Measurements from ENCODE around the gene ANKRD26. TPM values are rescaled to one million over a fixed set of nuclear protein-coding genes. Genes with fewer than 3 reads are reported as not detected.

Gene ANKRD26
- total and polyA plus RNA-seq, 4 donors = 12.6 to 27.1 (median 15.4) TPM

DNA sequence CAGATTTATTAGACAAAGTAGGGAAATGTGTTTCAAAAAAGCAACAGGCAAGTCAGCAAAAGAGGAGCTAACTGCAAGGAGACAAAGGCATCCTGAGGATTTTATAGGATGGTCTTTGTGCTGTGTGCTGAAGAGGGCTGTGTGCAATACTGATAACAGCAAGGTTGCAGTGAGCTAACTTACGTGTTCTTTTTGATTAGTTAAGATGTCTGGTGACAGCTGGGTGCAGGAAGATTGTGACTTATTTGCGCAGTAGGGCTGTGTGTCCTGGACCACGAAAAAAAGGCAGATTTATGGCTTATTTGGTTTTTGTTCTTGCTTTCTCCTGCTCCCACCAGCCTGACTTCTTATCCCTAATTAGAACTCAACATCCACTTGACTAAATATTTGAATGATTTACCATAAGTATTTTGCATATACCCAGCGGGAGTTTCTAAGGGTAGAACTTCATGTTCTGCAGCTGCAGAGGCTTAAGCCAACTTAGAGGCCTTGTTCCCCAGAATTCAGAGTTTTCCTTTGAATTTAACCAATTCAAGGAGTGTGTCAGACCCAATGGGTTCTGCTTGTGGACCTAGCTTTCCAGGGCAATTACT is 119.0 kb downstream of the ANKRD26 start:
- 57% methylated on average over 2 of the region's 4 CpGs for WGBS (ENCODE audit: insufficient coverage)
- Histone ChIP-seq H3K36me3 (ENCODE audit: control insufficient read depth, insufficient read depth, low read length) (no peaks in the 10 kb centered on the region), H3K27me3 (ENCODE audit: control insufficient read depth, insufficient read depth, low read length) (no peaks in the 10 kb centered on the region)

DNA sequence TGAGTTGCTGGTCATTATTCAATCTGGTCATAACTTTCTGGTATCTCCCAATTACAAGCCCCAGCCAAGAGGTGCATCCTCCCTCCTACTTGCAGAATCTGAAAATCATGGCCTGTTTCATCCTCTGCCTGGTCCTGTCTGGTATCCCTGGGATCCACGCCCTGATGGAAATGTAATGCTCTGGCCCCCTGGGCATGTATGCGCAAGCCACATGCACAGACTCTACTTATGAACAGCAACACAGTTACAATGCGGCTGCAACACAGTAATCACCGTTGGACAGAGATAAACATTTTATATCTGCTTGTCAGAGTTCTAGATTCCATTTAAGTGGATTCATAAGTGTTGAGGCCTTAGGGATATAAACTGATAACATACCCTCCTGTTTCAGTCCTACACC is 121.8 kb downstream of the ANKRD26 start:
- Histone ChIP-seq H3K36me3 (ENCODE audit: control insufficient read depth, insufficient read depth, low read length) (no peaks in the 10 kb centered on the region), H3K4me1 (ENCODE audit: control insufficient read depth, insufficient read depth, low read length) (no peaks in the 10 kb centered on the region), H3K9me3 (ENCODE audit: control insufficient read depth, insufficient read depth, low read length) (no peaks in the 10 kb centered on the region), H3K27me3 (ENCODE audit: control insufficient read depth, insufficient read depth, low read length) (no peaks in the 10 kb centered on the region), H3K4me3 (ENCODE audit: low read depth, low read length) (no peak overlapping the region), H3K27ac (ENCODE audit: low read depth, low read length) (no peak overlapping the region)
- DNase-seq (ENCODE audit: low read depth in 4 of 6, low spot score in 6 of 6) = no peak
- 100% methylated on average over 2 of the region's 4 CpGs for WGBS (ENCODE audit: insufficient coverage)

More for the DNA sequence above, 119.0 kb downstream of the ANKRD26 start:
- no peak overlapping the region for H3K4me3 ChIP-seq (ENCODE audit: low read depth, low read length)
- no peaks in the 10 kb centered on the region for H3K9me3 ChIP-seq (ENCODE audit: control insufficient read depth, insufficient read depth, low read length)
- H3K4me1 ChIP-seq (ENCODE audit: control insufficient read depth, insufficient read depth, low read length) = no peaks in the 10 kb centered on the region
- no peak for DNase-seq (ENCODE audit: low read depth in 4 of 6, low spot score in 6 of 6)
- no peak overlapping the region for H3K27ac ChIP-seq (ENCODE audit: low read depth, low read length)

DNA sequence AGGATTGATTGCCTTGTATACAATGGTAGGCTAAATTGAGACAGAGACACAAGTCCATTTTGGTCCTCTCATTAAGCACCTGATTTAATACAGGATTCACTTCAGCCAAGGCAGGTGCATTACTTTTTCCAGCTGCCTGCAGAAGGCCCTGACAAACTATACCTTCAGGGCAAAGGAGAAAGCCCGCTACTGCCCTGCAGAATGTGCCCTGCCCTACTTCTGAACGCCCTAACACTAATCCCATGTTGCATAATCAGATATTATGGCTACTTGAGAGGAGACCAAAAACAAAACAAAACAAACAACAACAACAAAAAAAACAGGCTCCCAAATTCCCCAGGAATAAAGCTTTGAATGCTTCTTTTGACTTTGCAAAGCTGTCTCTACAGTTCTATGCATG is 122.7 kb downstream of the ANKRD26 start:
- Histone ChIP-seq H3K27me3 (ENCODE audit: control insufficient read depth, insufficient read depth, low read length) (no peaks in the 10 kb centered on the region), H3K9me3 (ENCODE audit: control insufficient read depth, insufficient read depth, low read length) (no peaks in the 10 kb centered on the region), H3K36me3 (ENCODE audit: control insufficient read depth, insufficient read depth, low read length) (no peaks in the 10 kb centered on the region), H3K27ac (ENCODE audit: low read depth, low read length) (no peak overlapping the region), H3K4me3 (ENCODE audit: low read depth, low read length) (no peak overlapping the region), H3K4me1 (ENCODE audit: control insufficient read depth, insufficient read depth, low read length) (no peaks in the 10 kb centered on the region)
- WGBS (ENCODE audit: insufficient coverage) = no CpG with 5 or more reads among the region's 2 CpGs
- no peak for DNase-seq (ENCODE audit: low read depth in 4 of 6, low spot score in 6 of 6)

DNA sequence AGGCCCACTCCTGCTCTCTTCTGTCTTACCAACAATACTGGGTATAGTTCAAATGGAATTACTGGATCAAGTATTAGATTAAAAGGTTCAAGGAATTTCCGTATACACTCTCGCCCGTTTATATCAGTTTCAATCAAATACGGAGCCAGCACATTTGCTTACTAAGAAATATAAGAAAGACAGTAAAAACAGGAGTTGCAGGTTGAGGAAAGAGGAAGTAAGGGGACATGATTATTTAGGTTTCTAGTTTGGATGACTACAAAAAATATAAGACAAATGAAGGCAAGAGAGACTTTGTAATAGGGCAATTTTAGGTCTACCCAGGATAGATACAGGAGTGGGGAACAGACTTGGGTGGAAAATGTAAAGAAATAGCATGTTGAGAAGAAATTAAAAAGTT is 129.6 kb downstream of the ANKRD26 start:
- no peaks in the 10 kb centered on the region for H3K27me3 ChIP-seq (ENCODE audit: control insufficient read depth, insufficient read depth, low read length)
- H3K4me3 ChIP-seq (ENCODE audit: low read depth, low read length) = no peak overlapping the region
- no peaks in the 10 kb centered on the region for H3K9me3 ChIP-seq (ENCODE audit: control insufficient read depth, insufficient read depth, low read length)
- no peak overlapping the region for H3K27ac ChIP-seq (ENCODE audit: low read depth, low read length)
- H3K4me1 ChIP-seq (ENCODE audit: control insufficient read depth, insufficient read depth, low read length) = no peaks in the 10 kb centered on the region
- WGBS (ENCODE audit: insufficient coverage) = no CpG with 5 or more reads among the region's 4 CpGs
- no peaks in the 10 kb centered on the region for H3K36me3 ChIP-seq (ENCODE audit: control insufficient read depth, insufficient read depth, low read length)
- no peak for DNase-seq (ENCODE audit: low read depth in 4 of 6, low spot score in 6 of 6)

DNA sequence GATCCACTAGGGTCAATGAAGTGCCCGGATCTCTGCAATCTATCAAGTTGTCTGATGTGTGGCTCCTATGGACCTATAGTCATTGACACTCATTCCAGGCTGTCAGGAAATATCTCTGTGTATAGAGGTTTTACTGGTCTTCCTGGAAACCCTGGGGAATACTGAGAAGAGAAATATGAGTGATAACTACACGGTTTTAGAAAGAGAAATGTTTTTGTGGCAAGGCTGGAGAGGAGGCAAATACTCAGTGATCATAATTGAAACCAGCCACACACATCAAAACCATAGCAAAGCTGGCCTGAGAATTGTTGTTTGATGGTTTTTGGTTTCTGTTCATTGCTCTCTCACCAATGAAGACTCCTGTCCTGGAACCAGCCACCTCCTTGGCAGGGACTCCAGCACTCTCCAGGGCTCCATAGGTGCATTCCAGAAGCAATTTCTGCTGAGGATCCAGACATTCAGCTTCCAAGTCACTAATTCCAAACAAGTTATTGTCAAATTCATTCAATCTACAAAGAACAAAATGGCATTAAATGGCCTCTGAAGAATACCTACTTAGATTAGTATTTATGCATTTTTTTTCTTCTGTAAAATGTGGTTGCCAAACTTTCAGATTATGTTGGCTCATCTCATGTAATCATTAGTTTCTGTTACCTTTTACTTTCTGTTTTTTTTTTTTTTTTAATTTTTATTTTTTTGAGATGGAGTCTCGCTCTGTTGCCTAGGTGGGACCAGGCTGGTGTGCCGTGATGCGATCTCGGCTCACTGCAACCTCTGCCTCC is 131.0 kb downstream of the ANKRD26 start:
- Histone ChIP-seq H3K9me3 (ENCODE audit: control insufficient read depth, insufficient read depth, low read length) (no peaks in the 10 kb centered on the region), H3K27me3 (ENCODE audit: control insufficient read depth, insufficient read depth, low read length) (no peaks in the 10 kb centered on the region), H3K4me3 (ENCODE audit: low read depth, low read length) (no peak overlapping the region), H3K27ac (ENCODE audit: low read depth, low read length) (no peak overlapping the region), H3K4me1 (ENCODE audit: control insufficient read depth, insufficient read depth, low read length) (no peaks in the 10 kb centered on the region), H3K36me3 (ENCODE audit: control insufficient read depth, insufficient read depth, low read length) (no peaks in the 10 kb centered on the region)
- WGBS (ENCODE audit: insufficient coverage) = no CpG with 5 or more reads among the region's 6 CpGs
- DNase-seq (ENCODE audit: low read depth in 4 of 6, low spot score in 6 of 6) = no peak

DNA sequence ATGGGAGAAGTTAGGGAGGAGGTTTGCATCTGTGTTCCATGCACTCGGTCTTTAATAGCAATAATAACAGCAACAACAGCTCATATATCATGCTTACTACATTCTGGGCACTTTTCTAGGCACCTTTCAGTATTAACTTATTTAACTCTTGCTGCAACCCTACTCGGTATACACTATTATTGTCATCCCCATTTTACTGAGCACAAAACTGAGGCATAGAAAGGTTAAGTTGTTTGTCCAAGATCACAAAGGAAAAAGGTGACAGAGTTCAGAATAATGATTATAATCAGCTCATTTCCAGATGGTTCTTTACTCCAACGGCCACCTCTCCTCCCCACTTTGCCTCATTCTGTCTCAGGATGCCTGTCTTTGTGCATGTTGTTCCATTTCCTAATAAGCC is 137.5 kb downstream of the ANKRD26 start:
- Histone ChIP-seq H3K36me3 (ENCODE audit: control insufficient read depth, insufficient read depth, low read length) (no peaks in the 10 kb centered on the region), H3K4me3 (ENCODE audit: low read depth, low read length) (no peak overlapping the region), H3K27ac (ENCODE audit: low read depth, low read length) (no peak overlapping the region), H3K4me1 (ENCODE audit: control insufficient read depth, insufficient read depth, low read length) (no peaks in the 10 kb centered on the region), H3K9me3 (ENCODE audit: control insufficient read depth, insufficient read depth, low read length) (no peaks in the 10 kb centered on the region), H3K27me3 (ENCODE audit: control insufficient read depth, insufficient read depth, low read length) (no peaks in the 10 kb centered on the region)
- WGBS (ENCODE audit: insufficient coverage) = 100% methylated on average over 1 of the region's 3 CpGs
- DNase-seq (ENCODE audit: low read depth in 4 of 6, low spot score in 6 of 6) = no peak

DNA sequence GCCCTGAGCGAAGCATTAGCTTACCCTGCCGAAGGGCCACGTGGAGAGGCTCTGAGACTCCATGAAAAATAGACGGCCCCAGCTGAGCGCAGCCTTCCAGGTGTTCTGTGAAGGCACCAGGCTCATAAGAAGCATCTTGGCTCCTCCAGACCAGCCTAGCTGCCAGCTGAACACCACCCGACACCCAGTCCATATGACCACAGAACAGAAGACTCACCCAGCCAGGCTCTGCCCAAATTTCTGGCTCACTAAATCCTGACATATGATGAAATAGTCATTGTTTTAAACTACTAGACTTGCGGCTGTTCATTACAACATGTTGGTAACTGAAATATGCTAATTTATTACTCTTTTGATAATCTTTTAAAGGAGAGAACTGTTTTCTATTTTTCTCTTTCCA is 140.0 kb downstream of the ANKRD26 start:
- Histone ChIP-seq H3K36me3 (ENCODE audit: control insufficient read depth, insufficient read depth, low read length) (no peaks in the 10 kb centered on the region), H3K27me3 (ENCODE audit: control insufficient read depth, insufficient read depth, low read length) (no peaks in the 10 kb centered on the region), H3K4me3 (ENCODE audit: low read depth, low read length) (no peak overlapping the region), H3K9me3 (ENCODE audit: control insufficient read depth, insufficient read depth, low read length) (no peaks in the 10 kb centered on the region), H3K27ac (ENCODE audit: low read depth, low read length) (no peak overlapping the region), H3K4me1 (ENCODE audit: control insufficient read depth, insufficient read depth, low read length) (no peaks in the 10 kb centered on the region)
- no peak for DNase-seq (ENCODE audit: low read depth in 4 of 6, low spot score in 6 of 6)
- 80% methylated on average over 6 of the region's 7 CpGs for WGBS (ENCODE audit: insufficient coverage)

DNA sequence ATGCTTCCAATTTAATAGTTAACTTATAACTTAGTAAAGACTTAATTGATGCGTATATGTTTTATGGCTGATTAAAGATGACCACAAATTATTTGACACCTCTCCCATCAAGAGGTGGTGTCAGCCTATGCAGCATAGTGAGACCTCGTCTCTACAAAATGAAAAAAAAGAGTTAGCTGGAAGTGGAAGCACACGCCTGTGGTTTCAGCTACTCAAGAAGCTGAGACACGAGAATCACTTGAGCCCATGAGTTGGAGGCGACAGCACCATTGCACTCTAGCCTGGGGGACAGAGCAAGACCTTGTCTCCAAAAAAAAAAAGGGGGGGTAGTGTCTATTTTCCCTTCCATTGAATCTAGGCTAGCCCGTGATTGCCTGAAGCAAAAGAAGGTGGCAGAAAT is 140.5 kb downstream of the ANKRD26 start:
- WGBS (ENCODE audit: insufficient coverage) = 76% methylated on average over 5 of the region's 6 CpGs

More for the DNA sequence above, 140.5 kb downstream of the ANKRD26 start:
- H3K4me3 ChIP-seq (ENCODE audit: low read depth, low read length) = no peak overlapping the region
- H3K27me3 ChIP-seq (ENCODE audit: control insufficient read depth, insufficient read depth, low read length) = no peaks in the 10 kb centered on the region
- no peaks in the 10 kb centered on the region for H3K36me3 ChIP-seq (ENCODE audit: control insufficient read depth, insufficient read depth, low read length)
- no peaks in the 10 kb centered on the region for H3K9me3 ChIP-seq (ENCODE audit: control insufficient read depth, insufficient read depth, low read length)
- H3K27ac ChIP-seq (ENCODE audit: low read depth, low read length) = no peak overlapping the region
- H3K4me1 ChIP-seq (ENCODE audit: control insufficient read depth, insufficient read depth, low read length) = no peaks in the 10 kb centered on the region
- no peak for DNase-seq (ENCODE audit: low read depth in 4 of 6, low spot score in 6 of 6)

Data from spinal cord (tissue), 10 donors.